IMR-90 (cell line): ENCODE data around the gene TMTC2. TPM values are rescaled to one million over a fixed set of nuclear protein-coding genes. Genes with fewer than 3 reads are reported as not detected.

Experiments
- ATAC-seq: fragments of 200-7000 bp; cut with Tn5 transposase; 2 replicates; pipeline ENCODE4 v1.9.1; 2020; ENCODE audit warnings: low read depth, mild to moderate bottlenecking, moderate library complexity
- BruUV-seq: library from RNA; stranded (reverse); fragments of 400-500 nt; replicated peaks from 2 replicates; lab custom pipeline; 2021; lab: Mats Ljungman, UMichigan
- CTCF ChIA-PET: fragments of 300-600 bp; formaldehyde crosslinking; extraction: SDS; loops from one replicate; lab custom pipeline; 2021; ENCODE audit warnings: antibody characterized with exemption; lab: Yijun Ruan, JAX
- POLR2A ChIA-PET: fragments of 300-600 bp; sonication (Branson Sonifier 250); formaldehyde crosslinking; loops from one replicate; lab custom pipeline; 2022; ENCODE audit warnings: antibody characterized with exemption; ENCODE audit not compliant: unreplicated experiment; lab: Charles Lee
- DNase-seq: peaks from one replicate; pipeline ENCODE4 v3.0.0; 2013
- H2AFZ ChIP-seq: replicated peaks from 2 replicates; pipeline ENCODE3; 2013; ENCODE audit warnings: low read length, mild to moderate bottlenecking; ENCODE audit not compliant: poor library complexity
- H2AK5ac ChIP-seq: 2 replicates; pipeline ENCODE4 v1.6.1; 2013; ENCODE audit warnings: low read depth, low read length, inconsistent platforms
- H2AK9ac ChIP-seq: replicated peaks from 2 replicates; pipeline ENCODE3; 2013; ENCODE audit warnings: mild to moderate bottlenecking, low read depth, low read length, moderate library complexity; ENCODE audit not compliant: poor library complexity
- H2BK120ac ChIP-seq: 2 replicates; pipeline ENCODE4 v1.6.1; 2013; ENCODE audit warnings: low read depth, low read length, inconsistent platforms
- H2BK15ac ChIP-seq: 3 replicates; pipeline ENCODE4 v1.6.1; 2013; ENCODE audit warnings: low read depth, low read length, inconsistent platforms
- H2BK20ac ChIP-seq: 2 replicates; pipeline ENCODE4 v1.6.1; 2013; ENCODE audit warnings: low read depth, mild to moderate bottlenecking, inconsistent platforms, low read length, moderate library complexity
- H2BK5ac ChIP-seq: 2 replicates; pipeline ENCODE4 v1.6.1; 2013; ENCODE audit warnings: mild to moderate bottlenecking, low read depth, low read length, inconsistent platforms; ENCODE audit not compliant: poor library complexity, severe bottlenecking
- H3K14ac ChIP-seq: replicated peaks from 2 replicates; pipeline ENCODE4 v1.6.1; 2013; ENCODE audit warnings: low read depth, low read length, inconsistent platforms
- H3K18ac ChIP-seq: 2 replicates; pipeline ENCODE4 v1.6.1; 2013; ENCODE audit warnings: low read depth, low read length, control low read depth
- H3K23ac ChIP-seq: 2 replicates; pipeline ENCODE4 v1.6.1; 2013; ENCODE audit warnings: low read depth, low read length, inconsistent platforms
- H3K27ac ChIP-seq: 2 replicates; pipeline ENCODE4 v1.5.1; 2013; ENCODE audit warnings: mild to moderate bottlenecking, control low read depth, low read length; ENCODE audit not compliant: insufficient read depth
- H3K27me3 ChIP-seq: 2 replicates; pipeline ENCODE4 v1.6.1; 2013; ENCODE audit warnings: low read length; ENCODE audit not compliant: control insufficient read depth, insufficient read depth
- H3K36me3 ChIP-seq: 2 replicates; pipeline ENCODE4 v1.6.1; 2013; ENCODE audit warnings: low read length, mixed read lengths; ENCODE audit not compliant: control insufficient read depth, insufficient read depth
- H3K4ac ChIP-seq: 2 replicates; pipeline ENCODE4 v1.6.1; 2013; ENCODE audit warnings: low read depth, low read length, inconsistent platforms
- H3K4me1 ChIP-seq: 2 replicates; pipeline ENCODE4 v1.6.1; 2013; ENCODE audit warnings: low read length, mixed read lengths; ENCODE audit not compliant: control insufficient read depth, insufficient read depth
- H3K4me2 ChIP-seq: 2 replicates; pipeline ENCODE4 v1.6.1; 2013; ENCODE audit warnings: low read depth, mild to moderate bottlenecking, control low read depth, low read length, moderate library complexity
- H3K4me3 ChIP-seq: 2 replicates; pipeline ENCODE4 v1.5.1; 2013; ENCODE audit warnings: low read depth, mild to moderate bottlenecking, control low read depth, low read length, moderate library complexity; ENCODE audit not compliant: insufficient read depth
- H3K56ac ChIP-seq: 2 replicates; pipeline ENCODE4 v1.6.1; 2013; ENCODE audit warnings: low read length, inconsistent platforms; ENCODE audit not compliant: insufficient read depth; ENCODE audit errors: extremely low read depth
- H3K79me1 ChIP-seq, 2 experiments: 2 replicates each; pipeline ENCODE4 v1.6.1; 2013; ENCODE audit warnings: low read length in 2 of 2, inconsistent platforms in 1 of 2, low read depth in 1 of 2
- H3K9ac ChIP-seq: 2 replicates; pipeline ENCODE4 v1.6.1; 2013; ENCODE audit warnings: low read depth, low read length, control low read depth
- H3K9me1 ChIP-seq: 2 replicates; pipeline ENCODE4 v1.6.1; 2013; ENCODE audit warnings: low read length, inconsistent platforms; ENCODE audit not compliant: insufficient read depth
- H3K9me3 ChIP-seq: 2 replicates; pipeline ENCODE4 v1.6.1; 2013; ENCODE audit warnings: low read length; ENCODE audit not compliant: control insufficient read depth, insufficient read depth
- H4K20me1 ChIP-seq: 2 replicates; pipeline ENCODE4 v1.6.1; 2013; ENCODE audit warnings: low read length, inconsistent platforms; ENCODE audit not compliant: insufficient read depth
- H4K5ac ChIP-seq: 2 replicates; pipeline ENCODE4 v1.6.1; 2013; ENCODE audit warnings: mild to moderate bottlenecking, low read depth, low read length, control low read depth
- H4K8ac ChIP-seq, 2 experiments: 2 replicates each; pipeline ENCODE4 v1.6.1; 2013; ENCODE audit warnings: low read depth in 2 of 2, low read length in 2 of 2, control low read depth in 1 of 2, inconsistent platforms in 1 of 2
- H4K91ac ChIP-seq: 2 replicates; pipeline ENCODE4 v1.6.1; 2013; ENCODE audit warnings: low read depth, low read length, inconsistent platforms; ENCODE audit not compliant: insufficient read depth
- BHLHE40 ChIP-seq: fragments of 150-350 bp; IDR thresholded peaks from 2 replicates; pipeline ENCODE4 v1.6.1; 2016; ENCODE audit warnings: mild to moderate bottlenecking, low read depth, low read length
- CEBPB ChIP-seq: IDR thresholded peaks from 2 replicates; pipeline ENCODE4 v1.6.1; 2012; ENCODE audit warnings: low read depth, low read length, improper control_type of control experiment
- FOS ChIP-seq: fragments of 150-350 bp; IDR thresholded peaks from 2 replicates; pipeline ENCODE4 v1.6.1; 2016; ENCODE audit warnings: low read depth, low read length
- MAZ ChIP-seq: IDR thresholded peaks from 2 replicates; pipeline ENCODE4 v1.6.1; 2012; ENCODE audit warnings: low read depth, mild to moderate bottlenecking, low read length, improper control_type of control experiment, moderate library complexity, borderline replicate concordance
- MXI1 ChIP-seq: IDR thresholded peaks from 2 replicates; pipeline ENCODE4 v1.6.1; 2012; ENCODE audit warnings: low read depth, mild to moderate bottlenecking, low read length, moderate library complexity, borderline replicate concordance
- NFE2L2 ChIP-seq: fragments of 150-350 bp; IDR thresholded peaks from 2 replicates; pipeline ENCODE4 v1.6.1; 2016; ENCODE audit warnings: low read depth, mild to moderate bottlenecking, low read length
- POLR2A ChIP-seq: IDR thresholded peaks from 2 replicates; pipeline ENCODE4 v1.6.1; 2012; ENCODE audit warnings: mild to moderate bottlenecking, low read depth, low read length
- RAD21 ChIP-seq: IDR thresholded peaks from 2 replicates; pipeline ENCODE4 v1.6.1; 2012; ENCODE audit warnings: low read length, improper control_type of control experiment
- RCOR1 ChIP-seq: IDR thresholded peaks from 2 replicates; pipeline ENCODE4 v1.6.1; 2012; ENCODE audit warnings: mild to moderate bottlenecking, low read length, improper control_type of control experiment; ENCODE audit not compliant: insufficient replicate concordance
- RFX5 ChIP-seq: IDR thresholded peaks from 2 replicates; pipeline ENCODE4 v1.8.0; 2012; ENCODE audit warnings: low read depth, mild to moderate bottlenecking, low read length, moderate library complexity
- SMC3 ChIP-seq: fragments of 150-350 bp; IDR thresholded peaks from 2 replicates; pipeline ENCODE4 v1.6.1; 2016; ENCODE audit warnings: low read depth, mild to moderate bottlenecking, antibody characterized with exemption, low read length, moderate library complexity
- WGBS, 2 experiments: methylation state at CpG; one replicate each; pipeline versions ENCODE4 v1.1.5 to v1.1.7; 2013; ENCODE audit warnings: missing lambda C conversion rate in 2 of 2; ENCODE audit not compliant: insufficient read length in 1 of 2; ENCODE audit errors: extremely low coverage in 2 of 2; 5-methylcytosine and 5-hydroxymethylcytosine counted together
- dilution Hi-C: fragments of 300-500 bp; cut with HindIII; formaldehyde crosslinking; loops from one replicate; pipeline ENCODE4 v1.14.3; 2018; ENCODE audit warnings: low sequenced_read_pairs; ENCODE audit not compliant: unreplicated experiment
- in situ Hi-C: fragments of 300-500 bp; cut with MboI; formaldehyde crosslinking; loops from 3 replicates; pipeline ENCODE4 v1.14.3; 2019; ENCODE audit warnings: low sequenced_read_pairs, inconsistent platforms, mixed read lengths
- intact Hi-C: fragments of 100-400 bp; cut with micrococcal nuclease; formaldehyde crosslinking; loops from 2 replicates; pipeline ENCODE4 v1.10.0; 2022
- polyA plus RNA-seq, 3 experiments: library from polyadenylated mRNA; depleted of rRNA; stranded (reverse); fragments of >200 nt; gene quantifications; 2 replicates each; pipeline ENCODE4 v1.2.3, GENCODE V29; 2012; ENCODE audit warnings: low replicate concordance in 1 of 3
- total RNA-seq: library from RNA; depleted of rRNA; stranded (reverse); fragments of >200 nt; gene quantifications from 2 replicates; pipeline ENCODE4 v1.2.3, GENCODE V29; 2012
- TF ChIP-seq, protein P1 (sequence below): fragments of 150-350 bp; IDR thresholded peaks from 2 replicates; pipeline ENCODE4 v1.6.1; 2017; ENCODE audit warnings: mild to moderate bottlenecking, antibody characterized with exemption, low read length, low read depth
- TF ChIP-seq, protein P2 (sequence below): fragments of 150-350 bp; IDR thresholded peaks from 2 replicates; pipeline ENCODE4 v1.6.1; 2016; ENCODE audit warnings: low read depth, mild to moderate bottlenecking, low read length, moderate library complexity, borderline replicate concordance
- TF ChIP-seq, protein P3 (sequence below): conservative IDR thresholded peaks from 2 replicates; pipeline ENCODE4 v1.5.1; 2012; ENCODE audit warnings: mild to moderate bottlenecking, low read depth, low read length, improper control_type of control experiment

TMTC2 gene
- total and polyA plus RNA-seq, 2 of the 4 experiments (the other 2 are of a cell fraction), result 0.56 to 1.4 TPM

DNA sequence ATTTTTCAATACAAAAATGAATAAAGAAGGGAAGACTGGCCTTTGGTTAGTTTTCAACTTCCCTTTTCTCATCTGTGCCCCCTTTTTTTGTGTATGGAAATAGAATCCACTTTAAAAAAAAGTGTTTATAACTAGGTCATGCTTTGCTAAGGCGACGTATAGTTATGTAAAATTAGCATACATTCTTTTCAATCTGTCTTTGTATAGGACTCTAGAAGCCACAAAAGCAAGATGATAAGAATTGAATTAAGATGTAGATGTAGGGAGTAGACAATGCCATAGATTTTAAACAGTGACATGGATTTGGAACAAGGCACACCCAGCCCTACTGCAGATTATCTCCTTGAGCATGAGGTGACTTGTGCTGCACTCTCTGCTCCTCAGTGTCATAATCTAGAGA is 354.3 kb downstream of the TMTC2 start:
- Histone ChIP-seq H3K9ac (no peak overlapping the region), H4K20me1 (no peaks in the 10 kb centered on the region), H3K4me3 (no peak overlapping the region), H3K18ac (no peak overlapping the region), H2AK5ac (no peak overlapping the region), H3K79me1 (no peaks in the 10 kb centered on the region), H2BK120ac (no peak overlapping the region), H2BK5ac (no peak overlapping the region), H2AFZ (no peak overlapping the region), H3K9me1 (no peaks in the 10 kb centered on the region), H3K23ac (no peak overlapping the region), H3K9me3 (no peaks in the 10 kb centered on the region; the same call in 1 of the 2 replicates), H3K56ac (no peak overlapping the region), H3K27me3 (no peaks in the 10 kb centered on the region), H2AK9ac (no peak overlapping the region), H4K5ac (no peak overlapping the region), H3K4me1 (no peaks in the 10 kb centered on the region), H3K4me2 (no peak overlapping the region), H3K14ac (no peak overlapping the region), H3K4ac (no peak overlapping the region), H4K8ac (no peak overlapping the region), H2BK15ac (no peak overlapping the region), H2BK20ac (no peak overlapping the region), H3K36me3 (no peaks in the 10 kb centered on the region), H4K91ac (no peak overlapping the region), H3K27ac (no peak overlapping the region)
- CTCF ChIA-PET, result no interaction called here
- BruUV-seq, result no TSS peak
- intact Hi-C loops, result no loop called here
- POLR2A ChIA-PET, result no interaction called here
- WGBS, 2 experiments, result no CpG with 5 or more reads among the region's 2 CpGs
- in situ Hi-C loops, result no loop called here
- ATAC-seq (no peak), DNase-seq (no peak)
- dilution Hi-C loops, result no loop called here
- no peak for TF ChIP-seq SMC3
- TF ChIP-seq, protein P1, sequence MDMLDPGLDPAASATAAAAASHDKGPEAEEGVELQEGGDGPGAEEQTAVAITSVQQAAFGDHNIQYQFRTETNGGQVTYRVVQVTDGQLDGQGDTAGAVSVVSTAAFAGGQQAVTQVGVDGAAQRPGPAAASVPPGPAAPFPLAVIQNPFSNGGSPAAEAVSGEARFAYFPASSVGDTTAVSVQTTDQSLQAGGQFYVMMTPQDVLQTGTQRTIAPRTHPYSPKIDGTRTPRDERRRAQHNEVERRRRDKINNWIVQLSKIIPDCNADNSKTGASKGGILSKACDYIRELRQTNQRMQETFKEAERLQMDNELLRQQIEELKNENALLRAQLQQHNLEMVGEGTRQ, result no peak
- TF ChIP-seq RAD21, result no peak
- TF ChIP-seq POLR2A, result no peak
- TF ChIP-seq RCOR1, result no peak
- TF ChIP-seq, protein P2, sequence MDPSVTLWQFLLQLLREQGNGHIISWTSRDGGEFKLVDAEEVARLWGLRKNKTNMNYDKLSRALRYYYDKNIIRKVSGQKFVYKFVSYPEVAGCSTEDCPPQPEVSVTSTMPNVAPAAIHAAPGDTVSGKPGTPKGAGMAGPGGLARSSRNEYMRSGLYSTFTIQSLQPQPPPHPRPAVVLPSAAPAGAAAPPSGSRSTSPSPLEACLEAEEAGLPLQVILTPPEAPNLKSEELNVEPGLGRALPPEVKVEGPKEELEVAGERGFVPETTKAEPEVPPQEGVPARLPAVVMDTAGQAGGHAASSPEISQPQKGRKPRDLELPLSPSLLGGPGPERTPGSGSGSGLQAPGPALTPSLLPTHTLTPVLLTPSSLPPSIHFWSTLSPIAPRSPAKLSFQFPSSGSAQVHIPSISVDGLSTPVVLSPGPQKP, result no peak
- TF ChIP-seq FOS, result no peak
- TF ChIP-seq MAZ, result no peak
- no peak for TF ChIP-seq CEBPB
- TF ChIP-seq, protein P3, sequence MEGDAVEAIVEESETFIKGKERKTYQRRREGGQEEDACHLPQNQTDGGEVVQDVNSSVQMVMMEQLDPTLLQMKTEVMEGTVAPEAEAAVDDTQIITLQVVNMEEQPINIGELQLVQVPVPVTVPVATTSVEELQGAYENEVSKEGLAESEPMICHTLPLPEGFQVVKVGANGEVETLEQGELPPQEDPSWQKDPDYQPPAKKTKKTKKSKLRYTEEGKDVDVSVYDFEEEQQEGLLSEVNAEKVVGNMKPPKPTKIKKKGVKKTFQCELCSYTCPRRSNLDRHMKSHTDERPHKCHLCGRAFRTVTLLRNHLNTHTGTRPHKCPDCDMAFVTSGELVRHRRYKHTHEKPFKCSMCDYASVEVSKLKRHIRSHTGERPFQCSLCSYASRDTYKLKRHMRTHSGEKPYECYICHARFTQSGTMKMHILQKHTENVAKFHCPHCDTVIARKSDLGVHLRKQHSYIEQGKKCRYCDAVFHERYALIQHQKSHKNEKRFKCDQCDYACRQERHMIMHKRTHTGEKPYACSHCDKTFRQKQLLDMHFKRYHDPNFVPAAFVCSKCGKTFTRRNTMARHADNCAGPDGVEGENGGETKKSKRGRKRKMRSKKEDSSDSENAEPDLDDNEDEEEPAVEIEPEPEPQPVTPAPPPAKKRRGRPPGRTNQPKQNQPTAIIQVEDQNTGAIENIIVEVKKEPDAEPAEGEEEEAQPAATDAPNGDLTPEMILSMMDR, result no peak
- TF ChIP-seq NFE2L2, result no peak
- no peak for TF ChIP-seq MXI1
- no peak for TF ChIP-seq RFX5
- no peak for TF ChIP-seq BHLHE40
